SH-SY5Y (cell line): ENCODE measurements around the gene PDIA5.

ENCODE experiments used
- GATA2 ChIP-seq: IDR thresholded peaks from 2 replicates; pipeline ENCODE4 v1.6.1; 2011; ENCODE audit warnings: mild to moderate bottlenecking, low read depth, low read length
- GATA3 ChIP-seq: IDR thresholded peaks from 2 replicates; pipeline ENCODE4 v1.6.1; 2011; ENCODE audit warnings: low read depth, mild to moderate bottlenecking, low read length, moderate library complexity

GRCh38 chr3:123123716-123124616, 57.1 kb downstream of the PDIA5 start:
- TF ChIP-seq GATA2 (no peak), GATA3 (no peak)
